Kidney (tissue), 14 donors: Measurements from ENCODE around the gene SRPK1. TPM values are rescaled to one million over a fixed set of nuclear protein-coding genes. Genes with fewer than 3 reads are reported as not detected.

Experiments
- DNase-seq, 5 donors: peaks; one replicate each; pipeline ENCODE4 v3.0.0-alpha.2; 2013 to 2020
- FAIRE-seq: peaks from 2 replicates; lab custom pipeline; 2012; peaks lifted over from hg19 to GRCh38; lab: Jason Lieb, UNC
- H3K27ac ChIP-seq, 2 donors: one replicate each; pipeline ENCODE4 v1.7.0; 2013; ENCODE audit warnings: low read depth in 2 of 2, low read length in 2 of 2, inconsistent platforms in 1 of 2
- H3K27me3 ChIP-seq: one replicate; pipeline ENCODE4 v1.7.1; 2013; ENCODE audit warnings: low read length, inconsistent platforms; ENCODE audit not compliant: control insufficient read depth, insufficient read depth
- H3K36me3 ChIP-seq, 3 donors: one replicate each; pipeline versions ENCODE4 v1.7.0 to v1.7.1; 2013; ENCODE audit warnings: low read length in 3 of 3, control low read depth in 1 of 3, inconsistent platforms in 1 of 3; ENCODE audit not compliant: insufficient read depth in 3 of 3, control insufficient read depth in 2 of 3
- H3K4me1 ChIP-seq, 3 donors: one replicate each; pipeline versions ENCODE4 v1.7.0 to v1.7.1; 2013; ENCODE audit warnings: low read length in 3 of 3, inconsistent platforms in 1 of 3, low read depth in 1 of 3; ENCODE audit not compliant: control insufficient read depth in 2 of 3, insufficient read depth in 2 of 3
- H3K4me3 ChIP-seq, 3 donors: one replicate each; pipeline versions ENCODE4 v1.7.0 to v1.8.1; 2013; ENCODE audit warnings: low read length in 3 of 3, control low read depth in 1 of 3, inconsistent platforms in 1 of 3
- H3K9ac ChIP-seq, 3 donors: one replicate each; pipeline versions ENCODE4 v1.7.0 to v1.7.1; 2013; ENCODE audit warnings: low read length in 3 of 3, control low read depth in 1 of 3, inconsistent platforms in 1 of 3
- H3K9me3 ChIP-seq, 3 donors: one replicate each; pipeline versions ENCODE4 v1.7.0 to v1.7.1; 2013; ENCODE audit warnings: low read length in 3 of 3, control low read depth in 1 of 3, inconsistent platforms in 1 of 3; ENCODE audit not compliant: control insufficient read depth in 2 of 3, insufficient read depth in 1 of 3
- CTCF ChIP-seq: IDR thresholded peaks from 3 replicates; pipeline ENCODE4 v1.5.1; 2012; ENCODE audit warnings: mild to moderate bottlenecking, moderate library complexity, borderline replicate concordance; ENCODE audit not compliant: insufficient read depth; ENCODE audit errors: extremely low read depth
- intact Hi-C: fragments of 100-400 bp; cut with DNase I; formaldehyde crosslinking; loops from one replicate; pipeline ENCODE4 v1.11.1; 2022
- polyA plus RNA-seq: library from polyadenylated mRNA; stranded (reverse); fragments of 350-450 nt; fragmentation: Illumina TruSeq; extraction: RNeasy Lipid Tissue Mini Kit (QIAGEN cat#74804); gene quantifications from one replicate; pipeline ENCODE4 v1.2.3, GENCODE V29; 2014; ENCODE audit warnings: low read depth, low replicate concordance; ENCODE audit not compliant: insufficient read depth
- total RNA-seq: library from RNA; stranded (reverse); fragmentation: NEBNext Ultra II Directional; extraction: Animal tissue kit (Norgen Biotek cat#: 25700); gene quantifications from one replicate; pipeline ENCODE4 v1.2.1, GENCODE V29; 2021
- donor health status: control.
- donor health status: control.
- donor health status: control.
- donor health status: control.
- donor health status: control.
- donor health status: DM: yes; HTN: yes; CAD: no.
- donor health status: Normal renal cell carcinoma (clear cell type).

SRPK1 gene
- total and polyA plus RNA-seq, 2 donors from 2014 or later, result 12.2 to 35.3 TPM

GRCh38 chr6:35929601-35930000 lies 8.7 kb upstream of the SRPK1 start:
- DNase-seq (no peak), FAIRE-seq (no peak)
- Histone ChIP-seq H3K36me3 (no peaks in the 10 kb centered on the region), H3K9me3 (no peaks in the 10 kb centered on the region), H3K9ac (no peak overlapping the region), H3K27me3 (no peaks in the 10 kb centered on the region), H3K4me3 (no peak overlapping the region), H3K4me1 (peaks cover 0 to 6% (median 0%) of the 10 kb centered on the region in 3 donors), H3K27ac (no peak overlapping the region)
- intact Hi-C loops, result no loop called here
- no peak for TF ChIP-seq CTCF

GRCh38 chr6:35926509-35927215 lies 5.8 kb upstream of the SRPK1 start:
- no peaks in the 10 kb centered on the region for H3K9me3 ChIP-seq

GRCh38 chr6:35925961-35926360 lies 5.1 kb upstream of the SRPK1 start:
- Histone ChIP-seq H3K4me3 (no peak overlapping the region), H3K36me3 (no peaks in the 10 kb centered on the region), H3K9me3 (no peaks in the 10 kb centered on the region), H3K9ac (no peak overlapping the region), H3K27me3 (no peaks in the 10 kb centered on the region), H3K27ac (no peak overlapping the region), H3K4me1 (peaks cover 0 to 12% (median 0%) of the 10 kb centered on the region in 3 donors)
- intact Hi-C loops, result no loop called here
- DNase-seq (no peak), FAIRE-seq (no peak)
- TF ChIP-seq CTCF, result no peak

More at GRCh38 chr6:35926509-35927215, 5.8 kb upstream of the SRPK1 start:
- FAIRE-seq (no peak), DNase-seq (no peak)
- no peak for TF ChIP-seq CTCF
- Histone ChIP-seq H3K36me3 (no peaks in the 10 kb centered on the region), H3K27ac (no peak overlapping the region), H3K4me3 (no peak overlapping the region), H3K27me3 (no peaks in the 10 kb centered on the region), H3K9ac (no peak overlapping the region), H3K4me1 (peaks cover 0 to 12% (median 0%) of the 10 kb centered on the region in 3 donors)
- intact Hi-C loops, result no loop called here
